GM12892 (cell line): Measurements from ENCODE around the gene ARID1B.

ENCODE experiments used
- POLR2A ChIP-seq: IDR thresholded peaks from 2 replicates; pipeline ENCODE4 v1.6.1; 2011; ENCODE audit warnings: low read depth, low read length, control low read depth
- POLR2AphosphoS5 ChIP-seq: IDR thresholded peaks from 2 replicates; pipeline ENCODE4 v1.6.1; 2011; ENCODE audit warnings: low read depth, low read length, control low read depth

DNA sequence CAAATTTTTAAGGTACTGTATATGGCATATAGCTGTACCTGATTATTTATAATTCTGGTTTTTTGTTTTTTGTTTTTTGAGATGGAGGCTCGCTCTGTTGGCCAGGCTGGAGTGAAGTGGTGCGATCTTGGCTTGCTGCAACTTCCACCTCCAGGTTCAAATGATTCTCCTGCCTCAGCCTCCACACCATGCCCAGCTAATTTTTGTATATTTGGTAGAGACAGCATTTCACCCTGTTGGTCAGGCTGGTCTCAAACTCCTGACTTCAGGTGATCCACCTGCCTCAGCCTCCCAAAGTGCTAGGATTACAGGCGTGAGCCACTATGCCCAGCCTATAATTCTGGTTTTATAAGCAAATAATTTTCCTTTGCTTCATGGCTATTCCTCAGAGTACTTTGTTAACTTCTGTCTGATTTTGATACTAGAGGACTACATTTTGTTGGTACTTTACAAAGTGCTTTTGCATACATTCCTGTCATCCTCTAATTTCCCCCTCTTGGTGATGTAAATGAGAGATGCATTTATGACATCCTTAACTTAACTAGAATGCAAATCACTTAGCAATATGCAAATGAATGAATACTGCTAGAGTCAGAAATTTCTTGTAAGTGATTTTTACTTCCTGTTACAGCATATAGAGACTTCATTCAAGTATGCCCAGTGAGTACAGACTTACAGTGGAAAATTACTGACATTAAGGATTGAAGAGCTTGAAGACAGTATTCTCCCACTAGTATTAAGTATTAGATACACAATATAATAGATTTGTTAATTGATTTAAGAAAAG is 35.7 kb upstream of the ARID1B start:
- TF ChIP-seq POLR2A (no peak), POLR2AphosphoS5 (no peak)
